ENCODE measurements around the gene TMEM43. TPM values are rescaled to one million over a fixed set of nuclear protein-coding genes. Genes with fewer than 3 reads are reported as not detected.

Gene TMEM43
- total RNA-seq, 1 donor from 2014 or later, result 166 TPM

DNA sequence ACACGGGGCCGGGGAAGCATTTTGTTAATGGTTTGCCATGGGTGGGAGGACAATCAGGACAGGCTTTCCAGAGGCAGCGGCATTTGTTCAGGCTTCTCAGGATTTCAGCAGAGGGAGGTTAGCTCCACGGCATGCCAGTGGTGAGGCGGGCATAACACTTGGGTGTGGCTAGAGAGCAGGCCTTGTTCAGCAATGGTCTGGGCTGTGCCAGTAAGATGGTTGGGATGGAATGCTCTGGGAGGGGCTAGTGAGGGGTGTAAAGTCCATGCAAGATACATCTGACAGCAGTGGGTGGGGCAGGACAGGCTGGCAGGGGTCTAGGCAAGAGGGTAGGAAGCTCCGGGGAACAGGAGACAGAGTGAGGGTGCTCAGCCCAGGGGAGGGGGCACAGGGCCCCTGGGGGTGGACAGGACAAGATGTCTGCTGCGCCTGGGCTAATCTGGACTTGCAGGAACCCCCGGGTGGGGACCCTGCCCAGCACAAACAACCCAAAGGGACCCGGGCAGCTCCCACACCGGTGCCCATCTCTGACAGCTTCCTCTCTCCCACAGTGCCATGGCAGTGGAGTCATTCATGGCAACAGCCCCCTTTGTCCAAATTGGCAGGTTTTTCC, 8.4 kb downstream of the TMEM43 start:
- peaks cover 0 to 19% of the 10 kb centered on the region in 2 donors for H3K4me1 ChIP-seq
- peak overlapping the region in 1 of 2 donors; percentile 0 for H3K27ac ChIP-seq
- intact Hi-C loops (cut with DNase I), result no loop called here
- TF ChIP-seq, protein P1, sequence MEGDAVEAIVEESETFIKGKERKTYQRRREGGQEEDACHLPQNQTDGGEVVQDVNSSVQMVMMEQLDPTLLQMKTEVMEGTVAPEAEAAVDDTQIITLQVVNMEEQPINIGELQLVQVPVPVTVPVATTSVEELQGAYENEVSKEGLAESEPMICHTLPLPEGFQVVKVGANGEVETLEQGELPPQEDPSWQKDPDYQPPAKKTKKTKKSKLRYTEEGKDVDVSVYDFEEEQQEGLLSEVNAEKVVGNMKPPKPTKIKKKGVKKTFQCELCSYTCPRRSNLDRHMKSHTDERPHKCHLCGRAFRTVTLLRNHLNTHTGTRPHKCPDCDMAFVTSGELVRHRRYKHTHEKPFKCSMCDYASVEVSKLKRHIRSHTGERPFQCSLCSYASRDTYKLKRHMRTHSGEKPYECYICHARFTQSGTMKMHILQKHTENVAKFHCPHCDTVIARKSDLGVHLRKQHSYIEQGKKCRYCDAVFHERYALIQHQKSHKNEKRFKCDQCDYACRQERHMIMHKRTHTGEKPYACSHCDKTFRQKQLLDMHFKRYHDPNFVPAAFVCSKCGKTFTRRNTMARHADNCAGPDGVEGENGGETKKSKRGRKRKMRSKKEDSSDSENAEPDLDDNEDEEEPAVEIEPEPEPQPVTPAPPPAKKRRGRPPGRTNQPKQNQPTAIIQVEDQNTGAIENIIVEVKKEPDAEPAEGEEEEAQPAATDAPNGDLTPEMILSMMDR (IDR thresholded peaks at IDR 0.05), result no peak
- H3K9me3 ChIP-seq, result no peaks in the 10 kb centered on the region
- peaks cover 77 to 97% of the 10 kb centered on the region in 2 donors for H3K36me3 ChIP-seq
- no peak for DNase-seq (ENCODE audit: low spot score in 2 of 2)
- no peaks in the 10 kb centered on the region for H3K27me3 ChIP-seq
- no peak overlapping the region for H3K4me3 ChIP-seq

DNA sequence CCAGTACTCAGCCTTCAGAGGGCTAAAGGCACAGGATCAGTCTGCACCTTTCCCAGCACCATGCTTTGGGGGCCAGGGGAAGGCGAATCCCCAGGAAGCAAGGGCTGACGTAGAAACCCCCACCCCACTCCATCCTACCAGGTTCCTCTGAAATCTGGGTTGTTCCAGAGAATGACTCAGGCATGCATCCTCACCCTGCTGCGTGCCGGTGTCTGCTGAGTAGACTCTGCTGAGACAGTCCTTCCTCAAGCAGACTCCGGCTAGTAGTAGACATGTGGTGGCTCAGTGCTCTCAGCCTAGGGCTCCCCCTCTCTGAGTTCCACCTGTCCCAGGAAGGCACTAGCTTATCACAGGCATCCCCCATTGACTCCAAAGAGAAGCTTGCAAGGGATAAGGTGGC, 9.0 kb downstream of the TMEM43 start:
- Histone ChIP-seq H3K4me1 (peaks cover 0 to 21% of the 10 kb centered on the region in 2 donors), H3K9me3 (no peaks in the 10 kb centered on the region), H3K36me3 (peaks cover 81 to 97% of the 10 kb centered on the region in 2 donors), H3K4me3 (no peak overlapping the region), H3K27ac (peak overlapping the region in 1 of 2 donors; percentile 0), H3K27me3 (no peaks in the 10 kb centered on the region)
- intact Hi-C loops (cut with DNase I), result no loop called here
- DNase-seq (ENCODE audit: low spot score in 2 of 2), result no peak
- TF ChIP-seq, protein P1 (IDR thresholded peaks at IDR 0.05), result no peak

DNA sequence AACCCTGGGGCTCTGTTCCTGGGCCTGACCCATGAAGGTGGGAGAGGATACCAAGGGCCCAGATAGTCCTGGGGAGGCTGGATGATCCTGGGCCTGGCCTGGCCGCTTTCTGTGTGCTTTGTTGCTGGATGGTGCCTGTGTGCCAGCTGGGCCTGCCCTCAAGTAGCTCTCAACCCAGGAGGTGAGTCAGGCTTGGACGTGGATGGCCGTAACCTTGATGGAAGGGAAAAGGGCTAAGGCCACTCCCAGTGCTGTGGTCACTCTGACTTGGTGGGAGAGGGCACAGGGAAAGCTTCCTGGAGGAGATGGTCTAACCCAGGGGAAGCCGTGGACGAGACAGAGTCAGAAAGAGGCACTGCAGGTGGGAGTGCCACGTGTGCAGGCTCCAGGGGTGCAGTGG, 9.4 kb downstream of the TMEM43 start:
- Histone ChIP-seq H3K27me3 (no peaks in the 10 kb centered on the region), H3K9me3 (no peaks in the 10 kb centered on the region), H3K27ac (no peak overlapping the region), H3K36me3 (peaks cover 84 to 98% of the 10 kb centered on the region in 2 donors), H3K4me1 (peaks cover 0 to 21% of the 10 kb centered on the region in 2 donors), H3K4me3 (no peak overlapping the region)
- TF ChIP-seq, protein P1 (IDR thresholded peaks at IDR 0.05), result no peak
- intact Hi-C loops (cut with DNase I), result no loop called here
- DNase-seq (ENCODE audit: low spot score in 2 of 2), result no peak

DNA sequence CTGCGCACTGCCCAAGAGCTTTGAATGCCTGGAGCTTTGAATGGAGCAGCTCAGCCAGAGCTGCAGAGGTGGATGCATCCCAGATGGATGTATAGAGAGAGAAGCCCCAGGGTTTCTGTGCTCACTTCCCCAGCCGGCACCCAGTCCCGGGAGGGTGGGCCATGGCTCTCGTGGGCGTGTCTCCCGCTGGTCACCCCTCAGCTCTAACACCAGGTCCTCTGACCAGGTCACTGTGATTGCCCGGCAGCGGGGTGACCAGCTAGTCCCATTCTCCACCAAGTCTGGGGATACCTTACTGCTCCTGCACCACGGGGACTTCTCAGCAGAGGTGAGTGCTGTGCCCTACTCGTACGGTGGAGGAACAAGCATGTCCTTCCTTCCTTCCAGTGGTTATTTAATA, 10.7 kb downstream of the TMEM43 start:
- Histone ChIP-seq H3K9me3 (no peaks in the 10 kb centered on the region), H3K27me3 (no peaks in the 10 kb centered on the region), H3K36me3 (peaks cover 76 to 95% of the 10 kb centered on the region in 2 donors), H3K27ac (peak overlapping the region in 1 of 2 donors; percentile 85), H3K4me3 (no peak overlapping the region), H3K4me1 (peaks cover 0 to 21% of the 10 kb centered on the region in 2 donors)
- no peak for DNase-seq (ENCODE audit: low spot score in 2 of 2)
- TF ChIP-seq, protein P1 (IDR thresholded peaks at IDR 0.05), result no peak
- intact Hi-C loops (cut with DNase I), result no loop called here

DNA sequence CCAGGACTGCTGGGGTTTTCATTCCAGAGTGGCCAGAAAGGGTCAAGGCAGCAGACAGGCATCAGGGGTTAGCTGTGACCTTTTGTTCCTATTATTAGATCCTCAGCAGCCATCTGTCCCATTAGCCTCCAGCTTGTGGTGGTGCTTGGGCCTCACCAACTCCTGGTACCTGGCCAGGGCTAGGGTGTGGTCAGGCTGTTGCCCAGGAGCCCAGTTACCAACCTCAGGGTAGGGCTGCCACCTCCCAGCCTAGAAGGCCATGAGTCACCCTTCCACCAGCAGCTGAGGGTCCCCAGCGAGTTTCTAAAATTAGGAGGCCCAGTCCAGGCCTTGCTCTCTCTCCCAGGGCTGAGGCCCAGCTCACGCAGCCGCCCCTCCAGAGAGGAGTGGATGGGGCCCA, 12.2 kb downstream of the TMEM43 start:
- Histone ChIP-seq H3K9me3 (no peaks in the 10 kb centered on the region), H3K36me3 (peaks cover 66 to 95% of the 10 kb centered on the region in 2 donors), H3K27me3 (no peaks in the 10 kb centered on the region), H3K4me1 (peaks cover 3 to 27% of the 10 kb centered on the region in 2 donors), H3K27ac (peak overlapping the region; percentile 77 to 85), H3K4me3 (no peak overlapping the region)
- intact Hi-C loops (cut with DNase I), result no loop called here
- TF ChIP-seq, protein P1 (IDR thresholded peaks at IDR 0.05), result no peak
- peak in 1 of 2 donors; percentile 87 for DNase-seq (ENCODE audit: low spot score in 2 of 2)

All from ascending aorta (tissue), 2 donors.